Transverse colon (tissue), 4 donors: ENCODE results near the gene KLF17. TPM values are rescaled to one million over a fixed set of nuclear protein-coding genes. Genes with fewer than 3 reads are reported as not detected.

ENCODE experiments used
- DNase-seq: peaks from one replicate; pipeline ENCODE4 v3.0.0-alpha.2; 2019
- H3K27ac ChIP-seq, 4 donors: fragments of 200-600 bp; sonication (generic); 2 replicates each; pipeline ENCODE4 v1.5.1; 2016 to 2018; ENCODE audit warnings: inconsistent platforms in 4 of 4
- H3K27me3 ChIP-seq: fragments of 200-600 bp; sonication (generic); 2 replicates; pipeline ENCODE4 v1.5.1; 2017; ENCODE audit warnings: inconsistent platforms
- H3K36me3 ChIP-seq, 4 donors: fragments of 200-600 bp; sonication (generic); 2 replicates each; pipeline ENCODE4 v1.5.1; 2017 to 2019; ENCODE audit warnings: inconsistent platforms in 4 of 4
- H3K4me1 ChIP-seq, 4 donors: fragments of 200-600 bp; sonication (generic); 2 replicates each; pipeline ENCODE4 v1.5.1; 2017 to 2020; ENCODE audit warnings: inconsistent platforms in 4 of 4
- H3K4me3 ChIP-seq, 4 donors: fragments of 200-600 bp; sonication (generic); 1 replicate in 1 of 4; 2 replicates in 3 of 4; pipeline versions ENCODE4 v1.5.1 to v1.6.1; 2017 to 2019; ENCODE audit warnings: inconsistent platforms in 4 of 4
- H3K9me3 ChIP-seq, 2 donors: fragments of 200-600 bp; sonication (generic); 2 replicates each; pipeline ENCODE4 v1.5.1; 2017 to 2019; ENCODE audit warnings: inconsistent platforms in 2 of 2
- CTCF ChIP-seq, 5 experiments: fragments of 200-600 bp in 3 of 5; fragments of 450-650 bp in 2 of 5; sonication (generic) in 3 of 5; IDR thresholded peaks; 1 replicate in 2 of 5; 2 replicates in 3 of 5; pipeline ENCODE4 v1.5.1; 2016 to 2017; ENCODE audit warnings: antibody characterized with exemption in 5 of 5, inconsistent platforms in 3 of 5, mild to moderate bottlenecking in 2 of 5, moderate library complexity in 1 of 5
- EP300 ChIP-seq: sonication (generic); formaldehyde crosslinking; IDR thresholded peaks from one replicate; pipeline ENCODE4 v1.6.1; 2017; ENCODE audit warnings: antibody characterized with exemption, low read depth
- POLR2A ChIP-seq: fragments of 450-650 bp; IDR thresholded peaks from one replicate; pipeline ENCODE4 v1.6.1; 2016; ENCODE audit warnings: antibody characterized with exemption, mild to moderate bottlenecking, moderate library complexity
- POLR2AphosphoS5 ChIP-seq, 3 donors: sonication (generic); formaldehyde crosslinking; IDR thresholded peaks; one replicate each; pipeline ENCODE4 v1.6.1; 2016; ENCODE audit warnings: antibody characterized with exemption in 3 of 3
- WGBS, 2 donors: methylation state at CpG; one replicate each; pipeline ENCODE4 v1.1.5; 2018; ENCODE audit warnings: low coverage in 1 of 2; 5-methylcytosine and 5-hydroxymethylcytosine counted together
- in situ Hi-C, 4 donors: fragments of 200-750 bp; cut with MboI; loops; one replicate each; pipeline versions ENCODE4 v1.15.0 to v1.15.1; 2017; ENCODE audit warnings: low sequenced_read_pairs in 3 of 4, low pct_ligation_motif_present in 1 of 4, low pct_unique_long_range_greater_than_20kb in 1 of 4
- intact Hi-C: fragments of 100-400 bp; cut with DNase I; formaldehyde crosslinking; loops from one replicate; pipeline ENCODE4 v1.15.1; 2023; ENCODE audit warnings: low total_unique reads
- total RNA-seq, 4 donors: library from RNA; depleted of rRNA; stranded (reverse); fragments of >200 nt; gene quantifications; one replicate each; pipeline ENCODE4 v1.1.0, GENCODE V29; 2016

Gene KLF17
- total RNA-seq: not detected

GRCh38 chr1:44118682-44119081, at the start of gene KLF17:
TSS of gene KLF17 (plus strand) at chr1:44118821. CDS start at chr1:44118908, 87 bp downstream.
- in situ Hi-C loops: no loop called here
- no peak for DNase-seq
- intact Hi-C loops: no loop called here
- H3K36me3 ChIP-seq: no peaks in the 10 kb centered on the region
- 92 to 100% methylated on average over 1 to 18 of the region's 25 CpGs for WGBS, 2 donors
- H3K4me3 ChIP-seq: no peak within 1 kb of the TSS
- peaks cover 10% of the 10 kb centered on the region for H3K27me3 ChIP-seq
- TF ChIP-seq POLR2A: no peak
- TF ChIP-seq EP300: no peak
- no peaks in the 10 kb centered on the region for H3K9me3 ChIP-seq
- H3K27ac ChIP-seq: no peak within 1 kb of the TSS
- no peaks in the 10 kb centered on the region for H3K4me1 ChIP-seq

GRCh38 chr1:44071461-44071860, 47.2 kb upstream of the KLF17 start:
- H3K9me3 ChIP-seq: no peaks in the 10 kb centered on the region
- no peak for DNase-seq
- no peak overlapping the region for H3K27ac ChIP-seq
- in situ Hi-C loops (no loop called here), intact Hi-C loops (no loop called here)
- WGBS, 2 donors: 70% methylated on average over 3 of the region's 3 CpGs; no CpG with 5 or more reads in 1 of the 2 donors
- H3K4me1 ChIP-seq: no peaks in the 10 kb centered on the region
- no peaks in the 10 kb centered on the region for H3K36me3 ChIP-seq
- no peak overlapping the region for H3K4me3 ChIP-seq
- H3K27me3 ChIP-seq: no peaks in the 10 kb centered on the region
- no peak for TF ChIP-seq POLR2A
- TF ChIP-seq CTCF (IDR thresholded peaks at IDR 0.05): no peak
- TF ChIP-seq EP300: no peak
- TF ChIP-seq POLR2AphosphoS5 (IDR thresholded peaks at IDR 0.05): no peak

GRCh38 chr1:44072204-44072603, 46.4 kb upstream of the KLF17 start:
- no peak for TF ChIP-seq EP300
- TF ChIP-seq POLR2AphosphoS5 (IDR thresholded peaks at IDR 0.05): no peak
- no peak for TF ChIP-seq CTCF (IDR thresholded peaks at IDR 0.05)
- TF ChIP-seq POLR2A: no peak
- intact Hi-C loops (no loop called here), in situ Hi-C loops (no loop called here)
- Histone ChIP-seq H3K4me3 (no peak overlapping the region), H3K36me3 (no peaks in the 10 kb centered on the region), H3K9me3 (no peaks in the 10 kb centered on the region), H3K27ac (no peak overlapping the region), H3K4me1 (no peaks in the 10 kb centered on the region), H3K27me3 (no peaks in the 10 kb centered on the region)
- no peak for DNase-seq

- in situ Hi-C loops: no loop called here
- no peaks in the 10 kb centered on the region for H3K27me3 ChIP-seq
- intact Hi-C loops: no loop called here
- no peaks in the 10 kb centered on the region for H3K9me3 ChIP-seq
- no peaks in the 10 kb centered on the region for H3K36me3 ChIP-seq
- peaks cover 0 to 5% (median 4%) of the 10 kb centered on the region in 4 donors for H3K4me1 ChIP-seq
- H3K4me3 ChIP-seq: no peak overlapping the region
- DNase-seq: no peak
- WGBS, 2 donors: 81 to 92% methylated on average over 2 of the region's 2 CpGs
- no peak overlapping the region for H3K27ac ChIP-seq
- TF ChIP-seq CTCF (IDR thresholded peaks at IDR 0.05): no peak
- no peak for TF ChIP-seq POLR2A
- TF ChIP-seq POLR2AphosphoS5 (IDR thresholded peaks at IDR 0.05): no peak
- TF ChIP-seq EP300: no peak
These were observed 45.8 kb upstream of the KLF17 start for GRCh38 chr1:44072821-44073220.

- in situ Hi-C loops (no loop called here), intact Hi-C loops (no loop called here)
- H3K4me1 ChIP-seq: peaks cover 0 to 11% (median 6%) of the 10 kb centered on the region in 4 donors
- TF ChIP-seq CTCF (IDR thresholded peaks at IDR 0.05) (no peak), EP300 (no peak), POLR2AphosphoS5 (IDR thresholded peaks at IDR 0.05) (no peak), POLR2A (no peak)
- no peaks in the 10 kb centered on the region for H3K9me3 ChIP-seq
- H3K27ac ChIP-seq: no peak overlapping the region
- H3K4me3 ChIP-seq: no peak overlapping the region
- DNase-seq: no peak
- no peaks in the 10 kb centered on the region for H3K27me3 ChIP-seq
- H3K36me3 ChIP-seq: no peaks in the 10 kb centered on the region
- 64 to 70% methylated on average over 1 to 2 of the region's 2 CpGs for WGBS, 2 donors
These were observed 45.1 kb upstream of the KLF17 start for GRCh38 chr1:44073528-44073927.
